H1 (cell line): ENCODE measurements around the gene GAB2. TPM values are rescaled to one million over a fixed set of nuclear protein-coding genes. Genes with fewer than 3 reads are reported as not detected.

Experiments used
- CTCF ChIA-PET: fragments of 300-600 bp; sonication (Branson Sonifier 250); formaldehyde crosslinking; loops from one replicate; lab custom pipeline; 2021; ENCODE audit not compliant: partially characterized antibody; lab: Charles Lee
- POLR2A ChIA-PET: fragments of 300-600 bp; sonication (Branson Sonifier 250); formaldehyde crosslinking; loops from one replicate; lab custom pipeline; 2021; ENCODE audit warnings: inconsistent platforms; ENCODE audit not compliant: partially characterized antibody; lab: Charles Lee
- DNase-seq, 2 experiments: peaks; one replicate each; pipeline versions ENCODE4 v3.0.0 to v3.0.0-alpha.2; 2010 to 2022; ENCODE audit warnings: low spot score in 2 of 2, low read depth in 1 of 2, mixed read lengths in 1 of 2
- FAIRE-seq: peaks from 2 replicates; lab custom pipeline; 2011; peaks lifted over from hg19 to GRCh38; lab: Jason Lieb, UNC
- H2AFZ ChIP-seq: 2 replicates; pipeline ENCODE4 v1.8.1; 2012; ENCODE audit warnings: low read length, inconsistent platforms
- H2AK5ac ChIP-seq: 2 replicates; pipeline ENCODE4 v1.6.1; 2013; ENCODE audit warnings: low read depth, low read length
- H2BK120ac ChIP-seq: replicated peaks from 2 replicates; pipeline ENCODE3; 2013; ENCODE audit warnings: low read depth, low read length, inconsistent platforms
- H2BK12ac ChIP-seq: 2 replicates; pipeline ENCODE4 v1.6.1; 2013; ENCODE audit warnings: low read depth, low read length
- H2BK15ac ChIP-seq: 2 replicates; pipeline ENCODE4 v1.6.1; 2013; ENCODE audit warnings: low read length
- H2BK20ac ChIP-seq: 2 replicates; pipeline ENCODE4 v1.6.1; 2013; ENCODE audit warnings: low read length
- H2BK5ac ChIP-seq: 2 replicates; pipeline ENCODE4 v1.6.1; 2013; ENCODE audit warnings: low read depth, low read length
- H3K14ac ChIP-seq: 2 replicates; pipeline ENCODE4 v1.6.1; 2013; ENCODE audit warnings: inconsistent platforms; ENCODE audit not compliant: insufficient read length
- H3K18ac ChIP-seq: 2 replicates; pipeline ENCODE4 v1.6.1; 2013; ENCODE audit warnings: low read length; ENCODE audit errors: extremely low read depth
- H3K23ac ChIP-seq: 2 replicates; pipeline ENCODE4 v1.6.1; 2013; ENCODE audit warnings: inconsistent platforms; ENCODE audit not compliant: insufficient read length
- H3K23me2 ChIP-seq: 2 replicates; pipeline ENCODE4 v1.6.1; 2013; ENCODE audit warnings: low read depth, low read length
- H3K27ac ChIP-seq: 2 replicates; pipeline ENCODE4 v1.6.1; 2011; ENCODE audit warnings: low read depth, low read length, inconsistent platforms
- H3K27me3 ChIP-seq, 4 experiments: replicated peaks in 1 of 4; 1 replicate in 1 of 4; 2 replicates in 3 of 4; pipeline versions ENCODE4 v1.6.1 to v1.8.1; 2011 to 2013; ENCODE audit warnings: low read length in 3 of 4, mild to moderate bottlenecking in 3 of 4, inconsistent platforms in 2 of 4, mixed read lengths in 2 of 4, moderate library complexity in 1 of 4; ENCODE audit not compliant: control insufficient read depth in 3 of 4, insufficient read depth in 3 of 4; ENCODE audit errors: extremely low read depth in 1 of 4
- H3K36me3 ChIP-seq, 4 experiments: 2 replicates each; pipeline versions ENCODE4 v1.6.1 to v1.8.1; 2011 to 2013; ENCODE audit warnings: mild to moderate bottlenecking in 4 of 4, low read length in 3 of 4, moderate library complexity in 2 of 4, control low read depth in 1 of 4, inconsistent platforms in 1 of 4; ENCODE audit not compliant: insufficient read depth in 4 of 4, control insufficient read depth in 2 of 4
- H3K4ac ChIP-seq: replicated peaks from 2 replicates; pipeline ENCODE3; 2013; ENCODE audit warnings: low read length, low read depth, mixed read lengths, inconsistent platforms; ENCODE audit not compliant: insufficient read length
- H3K4me1 ChIP-seq, 4 experiments: replicated peaks in 1 of 4; 1 replicate in 1 of 4; 2 replicates in 3 of 4; pipeline versions ENCODE4 v1.6.1 to v1.8.1; 2011 to 2013; ENCODE audit warnings: low read length in 3 of 4, inconsistent platforms in 2 of 4, mixed read lengths in 1 of 4; ENCODE audit not compliant: insufficient read depth in 4 of 4, control insufficient read depth in 3 of 4
- H3K4me2 ChIP-seq, 2 experiments: 2 replicates each; pipeline versions ENCODE4 v1.6.1 to v1.8.1; 2011 to 2013; ENCODE audit warnings: low read depth in 2 of 2, low read length in 2 of 2, control low read depth in 1 of 2, inconsistent platforms in 1 of 2, mild to moderate bottlenecking in 1 of 2; ENCODE audit not compliant: insufficient read depth in 1 of 2
- H3K4me3 ChIP-seq, 4 experiments: fragments of 200-600, 300-600 bp in 1 of 4; sonication (generic), shearing (Covaris generic), sonication (Bioruptor Twin) in 1 of 4; 2 replicates each; pipeline versions ENCODE4 v1.5.1 to v1.8.1; 2011 to 2016; ENCODE audit warnings: low read length in 4 of 4, low read depth in 3 of 4, control low read depth in 2 of 4, inconsistent platforms in 2 of 4, mild to moderate bottlenecking in 2 of 4, mixed read lengths in 1 of 4, moderate library complexity in 1 of 4; ENCODE audit not compliant: insufficient read depth in 2 of 4; ENCODE audit errors: extremely low read depth in 1 of 4
- H3K56ac ChIP-seq: replicated peaks from 2 replicates; pipeline ENCODE3; 2013; ENCODE audit warnings: low read depth, mild to moderate bottlenecking, mixed read lengths, low read length, inconsistent platforms; ENCODE audit not compliant: insufficient read length
- H3K79me1 ChIP-seq: 2 replicates; pipeline ENCODE4 v1.6.1; 2013; ENCODE audit warnings: low read depth, low read length, control low read depth
- H3K79me2 ChIP-seq, 2 experiments: 2 replicates each; pipeline versions ENCODE4 v1.6.1 to v1.8.1; 2012 to 2013; ENCODE audit warnings: low read length in 2 of 2, mild to moderate bottlenecking in 2 of 2, inconsistent platforms in 1 of 2; ENCODE audit not compliant: insufficient read depth in 2 of 2, control insufficient read depth in 1 of 2
- H3K9ac ChIP-seq, 4 experiments: replicated peaks in 1 of 4; 1 replicate in 1 of 4; 2 replicates in 3 of 4; pipeline versions ENCODE4 v1.6.1 to v1.8.1; 2011 to 2013; ENCODE audit warnings: low read depth in 3 of 4, low read length in 3 of 4, control low read depth in 2 of 4, mild to moderate bottlenecking in 2 of 4, moderate library complexity in 2 of 4, inconsistent platforms in 1 of 4; ENCODE audit errors: extremely low read depth in 1 of 4
- H3K9me3 ChIP-seq, 2 experiments: 2 replicates each; pipeline versions ENCODE4 v1.6.1 to v1.8.1; 2012 to 2013; ENCODE audit warnings: mild to moderate bottlenecking in 2 of 2, moderate library complexity in 2 of 2, control low read depth in 1 of 2, inconsistent platforms in 1 of 2, low read depth in 1 of 2, low read length in 1 of 2, mixed read lengths in 1 of 2; ENCODE audit not compliant: insufficient read depth in 2 of 2
- H4K20me1 ChIP-seq, 2 experiments: replicated peaks in 1 of 2; 2 replicates each; pipeline versions ENCODE3 to v1.8.1; 2011 to 2013; ENCODE audit warnings: inconsistent platforms in 2 of 2, low read length in 2 of 2, mild to moderate bottlenecking in 1 of 2; ENCODE audit not compliant: insufficient read depth in 2 of 2, control insufficient read depth in 1 of 2
- H4K5ac ChIP-seq: 2 replicates; pipeline ENCODE4 v1.6.1; 2013; ENCODE audit warnings: low read length, low read depth, mixed read lengths, inconsistent platforms; ENCODE audit not compliant: insufficient read length
- H4K8ac ChIP-seq: 2 replicates; pipeline ENCODE4 v1.8.0; 2013; ENCODE audit warnings: mild to moderate bottlenecking, moderate library complexity, low read length, inconsistent platforms; ENCODE audit not compliant: insufficient read depth; ENCODE audit errors: extremely low read depth
- H4K91ac ChIP-seq: replicated peaks from 2 replicates; pipeline ENCODE3; 2013; ENCODE audit warnings: low read length, mixed read lengths, inconsistent platforms; ENCODE audit not compliant: insufficient read length
- E2F6 ChIP-seq: IDR thresholded peaks from 2 replicates; pipeline ENCODE4 v1.6.1; 2012; ENCODE audit warnings: inconsistent platforms
- POLR2AphosphoS5 ChIP-seq: IDR thresholded peaks from 2 replicates; pipeline ENCODE4 v1.6.1; 2011; ENCODE audit warnings: low read depth, low read length
- RNF2 ChIP-seq: fragments of 200-900, 300-1000 bp; sonication (generic); IDR thresholded peaks from 2 replicates; pipeline ENCODE4 v1.7.1; 2016; ENCODE audit warnings: borderline replicate concordance, low read depth, mild to moderate bottlenecking, antibody characterized with exemption, low read length; ENCODE audit not compliant: poor library complexity, severe bottlenecking; ENCODE audit errors: missing control alignments
- SRF ChIP-seq: IDR thresholded peaks from 2 replicates; pipeline ENCODE4 v1.6.1; 2011; ENCODE audit warnings: mild to moderate bottlenecking, low read depth, low read length, moderate library complexity
- TEAD4 ChIP-seq: IDR thresholded peaks from 2 replicates; pipeline ENCODE4 v1.6.1; 2012; ENCODE audit warnings: low read depth, low read length, inconsistent platforms, mixed read lengths
- USF2 ChIP-seq: IDR thresholded peaks from 2 replicates; pipeline ENCODE4 v1.6.1; 2011; ENCODE audit warnings: low read length, improper control_type of control experiment
- WGBS, 2 experiments: shearing (Covaris generic) in 1 of 2; methylation state at CpG; one replicate each; pipeline versions ENCODE4 v1.1.6 to v1.1.7; 2013 to 2015; ENCODE audit warnings: low lambda C conversion rate in 2 of 2, mixed read lengths in 2 of 2, inconsistent platforms in 1 of 2, low coverage in 1 of 2, missing lambda C conversion rate in 1 of 2; ENCODE audit not compliant: insufficient replicate concordance in 2 of 2, insufficient coverage in 1 of 2, insufficient read length in 1 of 2; ENCODE audit errors: extremely low coverage in 1 of 2, missing lambda C conversion rate in 1 of 2; 5-methylcytosine and 5-hydroxymethylcytosine counted together
- polyA plus RNA-seq, 7 experiments: library from polyadenylated mRNA; depleted of rRNA in 3 of 7; stranded (reverse) in 5 of 7; unstranded in 2 of 7; fragments of >200 nt in 5 of 7; fragments of 200-250 nt in 2 of 7; gene quantifications; 1 replicate in 5 of 7; 2 replicates in 1 of 7; 4 replicates in 1 of 7; pipeline versions ENCODE4 v1.2.1 to v1.2.3, GENCODE V29; 2011 to 2013; ENCODE audit warnings: missing spikeins in 2 of 7, mixed read lengths in 2 of 7
- total RNA-seq: library from RNA; stranded (reverse); fragmentation: NEBNext Ultra II Directional; extraction: Animal tissue kit (Norgen Biotek cat#: 25700); gene quantifications from 2 replicates; pipeline ENCODE4 v1.2.1, GENCODE V29; 2021
- TF ChIP-seq, protein P1 (sequence below): IDR thresholded peaks from 2 replicates; pipeline ENCODE4 v1.6.1; 2012; ENCODE audit warnings: inconsistent platforms

Gene GAB2
- total and polyA plus RNA-seq, 2 of the 8 experiments (the other 6 are each of a cell fraction or from before 2014, with no cell fraction given), result 6.3 to 14.0 TPM

GRCh38 chr11:78319453-78319955 is 98.1 kb downstream of the GAB2 start:
- DNase-seq, result no peak
- Histone ChIP-seq H4K91ac (no peak overlapping the region), H2BK12ac (no peak overlapping the region), H3K56ac (no peak overlapping the region), H3K36me3 (no peaks in the 10 kb centered on the region), H2BK20ac (no peak overlapping the region), H3K27ac (no peak overlapping the region), H2BK5ac (no peak overlapping the region), H4K5ac (no peak overlapping the region), H3K79me2 (no peaks in the 10 kb centered on the region), H2BK15ac (no peak overlapping the region), H3K4me1 (peaks cover 0 to 4% (median 4%) of the 10 kb centered on the region in 4 experiments; a peak in 4 of 7 replicates), H3K4ac (no peak overlapping the region), H2BK120ac (no peak overlapping the region), H3K9ac (no peak overlapping the region), H3K9me3 (no peaks in the 10 kb centered on the region), H3K27me3 (no peaks in the 10 kb centered on the region), H3K23ac (no peak overlapping the region), H3K18ac (no peak overlapping the region), H2AK5ac (no peak overlapping the region), H3K14ac (no peak overlapping the region), H3K4me2 (no peak overlapping the region), H4K8ac (no peak overlapping the region), H4K20me1 (no peaks in the 10 kb centered on the region), H3K4me3 (no peak overlapping the region), H3K23me2 (no peaks in the 10 kb centered on the region), H2AFZ (no peak overlapping the region), H3K79me1 (no peaks in the 10 kb centered on the region; the same call in 1 of the 2 replicates)
- no peak for FAIRE-seq
- POLR2A ChIA-PET, result no interaction called here
- CTCF ChIA-PET, result interaction anchor here (0.6 to 2.3 kb wide), 4 partner anchors 87 to 190 kb away, joined by 3 to 5 read pairs (median 4); no protein-coding TSS in a partner anchor
- WGBS, 2 experiments, result 95% methylated on average over 4 of the region's 4 CpGs; no CpG with 5 or more reads in 1 of the 2 experiments
- TF ChIP-seq RNF2 (no peak), TEAD4 (no peak), USF2 (no peak), POLR2AphosphoS5 (no peak), SRF (no peak), E2F6 (no peak)
- TF ChIP-seq, protein P1, sequence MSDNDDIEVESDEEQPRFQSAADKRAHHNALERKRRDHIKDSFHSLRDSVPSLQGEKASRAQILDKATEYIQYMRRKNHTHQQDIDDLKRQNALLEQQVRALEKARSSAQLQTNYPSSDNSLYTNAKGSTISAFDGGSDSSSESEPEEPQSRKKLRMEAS, result no peak
